GM21717 (cell line): ENCODE results near the gene CHST15.
"Not testable (repeated sequence)": the region's sequence is repeated elsewhere in the genome, so short reads cannot be mapped to it uniquely, and the experiment has no call there.

Source experiments
- ATAC-seq: cut with Tn5 transposase; IDR thresholded peaks from one replicate; pipeline ENCODE4 v1.9.1; 2021; ENCODE audit warnings: mild to moderate bottlenecking, moderate library complexity; ENCODE audit not compliant: unreplicated experiment

The CHST15 gene

GRCh38 chr10:124124123-124124768, 30.8 kb upstream of the CHST15 start:
- ATAC-seq = no peak

- ATAC-seq = no peak
These were observed 29.8 kb upstream of the CHST15 start for GRCh38 chr10:124123156-124123555.

GRCh38 chr10:124122211-124122610, 28.8 kb upstream of the CHST15 start:
- no peak for ATAC-seq

- ATAC-seq = no peak
These were observed 27.1 kb upstream of the CHST15 start for GRCh38 chr10:124120410-124121061.

GRCh38 chr10:124119946-124120345, 26.5 kb upstream of the CHST15 start:
- ATAC-seq = no peak

- no peak for ATAC-seq
These were observed 25.8 kb upstream of the CHST15 start for GRCh38 chr10:124119216-124119615.

GRCh38 chr10:124117833-124118232, 24.4 kb upstream of the CHST15 start:
- no peak for ATAC-seq

- ATAC-seq = no peak
These were observed 24.1 kb upstream of the CHST15 start for GRCh38 chr10:124117511-124117785.

GRCh38 chr10:124116771-124117510, 23.5 kb upstream of the CHST15 start:
- ATAC-seq = no peak

- no peak for ATAC-seq
These were observed 21.3 kb upstream of the CHST15 start for GRCh38 chr10:124114696-124115095.

GRCh38 chr10:124112891-124113580, 19.6 kb upstream of the CHST15 start:
- no peak for ATAC-seq

- ATAC-seq = no peak
These were observed 17.5 kb upstream of the CHST15 start for GRCh38 chr10:124110882-124111281.

GRCh38 chr10:124109261-124109660, 15.9 kb upstream of the CHST15 start:
- no peak for ATAC-seq

- no peak for ATAC-seq
These were observed 13.7 kb upstream of the CHST15 start for GRCh38 chr10:124107072-124107471.

GRCh38 chr10:124106241-124106879, 13.0 kb upstream of the CHST15 start:
- peak; percentile 97 for ATAC-seq

GRCh38 chr10:124105594-124105993, 12.2 kb upstream of the CHST15 start:
- no peak for ATAC-seq

GRCh38 chr10:124105045-124105444, 11.6 kb upstream of the CHST15 start:
- no peak for ATAC-seq

- ATAC-seq = no peak
These were observed 10.7 kb upstream of the CHST15 start for GRCh38 chr10:124104011-124104627.

- ATAC-seq = no peak
These were observed 8.0 kb upstream of the CHST15 start for GRCh38 chr10:124101351-124101750.

- ATAC-seq = not testable (repeated sequence)
These were observed 7.3 kb upstream of the CHST15 start for GRCh38 chr10:124100651-124101050.

- no peak for ATAC-seq
These were observed 6.7 kb upstream of the CHST15 start for GRCh38 chr10:124100124-124100523.
